Astrocyte of the spinal cord (primary cell): ENCODE data around the gene PRRC2A.

Experiments used
- DNase-seq: peaks from one replicate; pipeline ENCODE4 v3.0.0; 2011; ENCODE audit warnings: low read depth, low spot score
- H3K4me3 ChIP-seq: 2 replicates; pipeline ENCODE4 v1.5.1; 2011; ENCODE audit warnings: low read depth, mild to moderate bottlenecking, low read length, moderate library complexity
- CTCF ChIP-seq: IDR thresholded peaks from 2 replicates; pipeline ENCODE4 v1.5.1; 2012; ENCODE audit warnings: low read depth, mild to moderate bottlenecking, low read length, inconsistent platforms
- in situ Hi-C: cut with HindIII; loops from 2 replicates; pipeline ENCODE4 v1.10.0; 2017; ENCODE audit warnings: low sequenced_read_pairs

The PRRC2A gene

GRCh38 chr6:31575952-31576685, 44.4 kb upstream of the PRRC2A start:
- no peak for DNase-seq
- no peak overlapping the region for H3K4me3 ChIP-seq
- in situ Hi-C loops: no loop called here
- no peak for TF ChIP-seq CTCF

GRCh38 chr6:31576897-31577578, 43.5 kb upstream of the PRRC2A start:
- no peak for TF ChIP-seq CTCF
- DNase-seq: no peak
- H3K4me3 ChIP-seq: no peak overlapping the region
- in situ Hi-C loops: no loop called here

GRCh38 chr6:31577579-31577966, 42.9 kb upstream of the PRRC2A start:
- TF ChIP-seq CTCF: no peak
- in situ Hi-C loops: no loop called here
- no peak for DNase-seq
- H3K4me3 ChIP-seq: no peak overlapping the region

GRCh38 chr6:31578184-31579118, 42.1 kb upstream of the PRRC2A start:
- no peak overlapping the region for H3K4me3 ChIP-seq
- TF ChIP-seq CTCF: no peak
- no peak for DNase-seq
- in situ Hi-C loops: no loop called here

GRCh38 chr6:31579119-31579505, 41.4 kb upstream of the PRRC2A start:
- TF ChIP-seq CTCF: no peak
- no peak overlapping the region for H3K4me3 ChIP-seq
- DNase-seq: no peak
- in situ Hi-C loops: no loop called here
